Neural cell (in vitro differentiated cells): Measurements from ENCODE around the gene PLP1. TPM values are rescaled to one million over a fixed set of nuclear protein-coding genes. Genes with fewer than 3 reads are reported as not detected.

ENCODE experiments used
- H2AFZ ChIP-seq: fragments of 200-600, 300-800 bp; sonication (generic), shearing (Covaris generic); 2 replicates; pipeline ENCODE4 v1.6.0; 2014; ENCODE audit warnings: low read depth, mild to moderate bottlenecking, antibody characterized with exemption, low read length, moderate library complexity
- H3F3A ChIP-seq: fragments of 200-600 bp; shearing (Covaris generic); 2 replicates; pipeline ENCODE4 v1.6.1; 2016; ENCODE audit warnings: mild to moderate bottlenecking, moderate library complexity, mixed read lengths, antibody characterized with exemption, low read length; ENCODE audit not compliant: insufficient read depth, poor library complexity, severe bottlenecking
- H3K27ac ChIP-seq: fragments of 200-600, 300-800 bp; sonication (generic), shearing (Covaris generic); 2 replicates; pipeline ENCODE4 v1.5.1; 2014; ENCODE audit warnings: mild to moderate bottlenecking, low read length, moderate library complexity
- H3K27me3 ChIP-seq: fragments of 300-800, 200-600 bp; sonication (generic), shearing (Covaris generic); 2 replicates; pipeline ENCODE4 v1.6.0; 2014; ENCODE audit warnings: mild to moderate bottlenecking, low read depth, low read length, moderate library complexity; ENCODE audit not compliant: insufficient read depth
- H3K36me3 ChIP-seq: fragments of 300-800, 200-600 bp; sonication (generic), shearing (Covaris generic); 2 replicates; pipeline ENCODE4 v1.5.1; 2014; ENCODE audit warnings: mild to moderate bottlenecking, antibody characterized with exemption, low read length, moderate library complexity; ENCODE audit not compliant: insufficient read depth
- H3K4me2 ChIP-seq: fragments of 300-800, 200-600 bp; sonication (generic), shearing (Covaris generic); 2 replicates; pipeline ENCODE4 v1.6.0; 2014; ENCODE audit warnings: mild to moderate bottlenecking, low read length
- H3K4me3 ChIP-seq: fragments of 300-800, 200-600 bp; sonication (generic), shearing (Covaris generic); 2 replicates; pipeline ENCODE4 v1.5.1; 2014; ENCODE audit warnings: mild to moderate bottlenecking, low read length, moderate library complexity
- H3K79me2 ChIP-seq: fragments of 200-600 bp; shearing (Covaris generic); replicated peaks from 2 replicates; pipeline ENCODE4 v1.6.0; 2014; ENCODE audit warnings: mild to moderate bottlenecking, low read length, moderate library complexity; ENCODE audit not compliant: insufficient read depth
- H3K9ac ChIP-seq: fragments of 300-800, 200-600 bp; sonication (generic), shearing (Covaris generic); 2 replicates; pipeline ENCODE4 v1.6.1; 2016; ENCODE audit warnings: mild to moderate bottlenecking, low read length, mixed read lengths
- H3K9me2 ChIP-seq: fragments of 200-600 bp; shearing (Covaris generic); 2 replicates; pipeline ENCODE4 v1.6.1; 2016; ENCODE audit warnings: mild to moderate bottlenecking, low read length, mixed read lengths; ENCODE audit not compliant: insufficient read depth
- H3K9me3 ChIP-seq: fragments of 200-600, 300-800 bp; sonication (generic), shearing (Covaris generic); 2 replicates; pipeline ENCODE4 v1.6.1; 2016; ENCODE audit warnings: mild to moderate bottlenecking, mixed run types, low read length, moderate library complexity, mixed read lengths
- H4K20me1 ChIP-seq: fragments of 200-600 bp; shearing (Covaris generic); 2 replicates; pipeline ENCODE4 v1.6.1; 2016; ENCODE audit warnings: mild to moderate bottlenecking, mixed run types; ENCODE audit not compliant: insufficient read depth
- EZH2 ChIP-seq: fragments of 200-600, 300-800 bp; shearing (Covaris generic), sonication (generic); IDR thresholded peaks from 2 replicates; pipeline ENCODE4 v1.6.1; 2014; ENCODE audit warnings: antibody characterized with exemption, low read length, borderline replicate concordance, mild to moderate bottlenecking; ENCODE audit not compliant: insufficient read depth, poor library complexity, severe bottlenecking
- MXI1 ChIP-seq: fragments of 450-650 bp; conservative IDR thresholded peaks from 2 replicates; pipeline ENCODE4 v1.6.1; 2014; ENCODE audit warnings: antibody characterized with exemption, mild to moderate bottlenecking; ENCODE audit not compliant: poor library complexity, severe bottlenecking
- POLR2AphosphoS5 ChIP-seq: IDR thresholded peaks from 2 replicates; pipeline ENCODE4 v1.6.1; 2012
- RAD21 ChIP-seq: fragments of 450-650 bp; conservative IDR thresholded peaks from 2 replicates; pipeline ENCODE4 v1.6.1; 2014; ENCODE audit warnings: antibody characterized with exemption, mild to moderate bottlenecking, moderate library complexity
- SMC3 ChIP-seq: fragments of 450-650 bp; conservative IDR thresholded peaks from 2 replicates; pipeline ENCODE4 v1.6.1; 2014; ENCODE audit warnings: antibody characterized with exemption, mild to moderate bottlenecking, moderate library complexity; ENCODE audit not compliant: poor library complexity
- TAF1 ChIP-seq: IDR thresholded peaks from 2 replicates; pipeline ENCODE4 v1.6.1; 2012; ENCODE audit warnings: low read depth
- polyA plus RNA-seq: library from polyadenylated mRNA; depleted of rRNA; stranded (reverse); fragments of >200 nt; gene quantifications from 2 replicates; pipeline ENCODE4 v1.2.3, GENCODE V29; 2014
- TF ChIP-seq, protein P1 (sequence below): fragments of 450-650 bp; IDR thresholded peaks from 2 replicates; pipeline ENCODE4 v1.5.1; 2014; ENCODE audit warnings: antibody characterized with exemption, mild to moderate bottlenecking, moderate library complexity; ENCODE audit not compliant: poor library complexity, severe bottlenecking
- TF ChIP-seq, protein P2 (sequence below): IDR thresholded peaks from 2 replicates; pipeline ENCODE4 v1.6.1; 2012; ENCODE audit warnings: borderline replicate concordance

The PLP1 gene
- polyA plus RNA-seq, 1 donor from 2014 or later: 0.71 TPM

DNA sequence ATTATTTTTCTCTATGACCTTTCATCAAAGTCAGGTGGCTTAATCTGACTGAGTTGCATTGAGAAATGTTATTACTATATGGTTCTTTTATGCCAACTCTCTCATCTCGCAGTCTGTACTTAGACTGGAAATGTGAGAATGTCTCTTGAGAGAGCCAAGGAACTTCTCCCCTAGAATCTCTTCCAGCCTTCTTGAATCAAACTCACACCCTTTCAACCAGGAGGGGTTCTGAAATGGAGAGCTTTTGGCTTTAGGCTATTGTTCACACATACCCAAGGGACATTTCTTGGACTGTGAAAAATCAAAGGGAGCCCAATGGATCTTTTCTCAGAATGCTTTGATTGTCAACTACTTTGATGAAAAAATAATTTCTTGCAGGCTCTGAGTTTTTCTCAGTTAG is 5.1 kb downstream of the PLP1 start:
- no peak overlapping the region for H2AFZ ChIP-seq
- TF ChIP-seq, protein P1, sequence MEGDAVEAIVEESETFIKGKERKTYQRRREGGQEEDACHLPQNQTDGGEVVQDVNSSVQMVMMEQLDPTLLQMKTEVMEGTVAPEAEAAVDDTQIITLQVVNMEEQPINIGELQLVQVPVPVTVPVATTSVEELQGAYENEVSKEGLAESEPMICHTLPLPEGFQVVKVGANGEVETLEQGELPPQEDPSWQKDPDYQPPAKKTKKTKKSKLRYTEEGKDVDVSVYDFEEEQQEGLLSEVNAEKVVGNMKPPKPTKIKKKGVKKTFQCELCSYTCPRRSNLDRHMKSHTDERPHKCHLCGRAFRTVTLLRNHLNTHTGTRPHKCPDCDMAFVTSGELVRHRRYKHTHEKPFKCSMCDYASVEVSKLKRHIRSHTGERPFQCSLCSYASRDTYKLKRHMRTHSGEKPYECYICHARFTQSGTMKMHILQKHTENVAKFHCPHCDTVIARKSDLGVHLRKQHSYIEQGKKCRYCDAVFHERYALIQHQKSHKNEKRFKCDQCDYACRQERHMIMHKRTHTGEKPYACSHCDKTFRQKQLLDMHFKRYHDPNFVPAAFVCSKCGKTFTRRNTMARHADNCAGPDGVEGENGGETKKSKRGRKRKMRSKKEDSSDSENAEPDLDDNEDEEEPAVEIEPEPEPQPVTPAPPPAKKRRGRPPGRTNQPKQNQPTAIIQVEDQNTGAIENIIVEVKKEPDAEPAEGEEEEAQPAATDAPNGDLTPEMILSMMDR: no peak
- TF ChIP-seq POLR2AphosphoS5 (no peak), MXI1 (no peak), EZH2 (no peak), TAF1 (no peak)
- TF ChIP-seq, protein P2, sequence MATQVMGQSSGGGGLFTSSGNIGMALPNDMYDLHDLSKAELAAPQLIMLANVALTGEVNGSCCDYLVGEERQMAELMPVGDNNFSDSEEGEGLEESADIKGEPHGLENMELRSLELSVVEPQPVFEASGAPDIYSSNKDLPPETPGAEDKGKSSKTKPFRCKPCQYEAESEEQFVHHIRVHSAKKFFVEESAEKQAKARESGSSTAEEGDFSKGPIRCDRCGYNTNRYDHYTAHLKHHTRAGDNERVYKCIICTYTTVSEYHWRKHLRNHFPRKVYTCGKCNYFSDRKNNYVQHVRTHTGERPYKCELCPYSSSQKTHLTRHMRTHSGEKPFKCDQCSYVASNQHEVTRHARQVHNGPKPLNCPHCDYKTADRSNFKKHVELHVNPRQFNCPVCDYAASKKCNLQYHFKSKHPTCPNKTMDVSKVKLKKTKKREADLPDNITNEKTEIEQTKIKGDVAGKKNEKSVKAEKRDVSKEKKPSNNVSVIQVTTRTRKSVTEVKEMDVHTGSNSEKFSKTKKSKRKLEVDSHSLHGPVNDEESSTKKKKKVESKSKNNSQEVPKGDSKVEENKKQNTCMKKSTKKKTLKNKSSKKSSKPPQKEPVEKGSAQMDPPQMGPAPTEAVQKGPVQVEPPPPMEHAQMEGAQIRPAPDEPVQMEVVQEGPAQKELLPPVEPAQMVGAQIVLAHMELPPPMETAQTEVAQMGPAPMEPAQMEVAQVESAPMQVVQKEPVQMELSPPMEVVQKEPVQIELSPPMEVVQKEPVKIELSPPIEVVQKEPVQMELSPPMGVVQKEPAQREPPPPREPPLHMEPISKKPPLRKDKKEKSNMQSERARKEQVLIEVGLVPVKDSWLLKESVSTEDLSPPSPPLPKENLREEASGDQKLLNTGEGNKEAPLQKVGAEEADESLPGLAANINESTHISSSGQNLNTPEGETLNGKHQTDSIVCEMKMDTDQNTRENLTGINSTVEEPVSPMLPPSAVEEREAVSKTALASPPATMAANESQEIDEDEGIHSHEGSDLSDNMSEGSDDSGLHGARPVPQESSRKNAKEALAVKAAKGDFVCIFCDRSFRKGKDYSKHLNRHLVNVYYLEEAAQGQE: no peak
- H3K79me2 ChIP-seq: no peaks in the 10 kb centered on the region
- H3K27me3 ChIP-seq: no peaks in the 10 kb centered on the region
- H3K4me2 ChIP-seq: no peak overlapping the region
- no peak overlapping the region for H3K4me3 ChIP-seq
- no peaks in the 10 kb centered on the region for H3F3A ChIP-seq
- no peak overlapping the region for H3K9ac ChIP-seq
- no peaks in the 10 kb centered on the region for H3K36me3 ChIP-seq
- H3K9me2 ChIP-seq: no peaks in the 10 kb centered on the region
- H3K9me3 ChIP-seq: no peaks in the 10 kb centered on the region
- no peaks in the 10 kb centered on the region for H4K20me1 ChIP-seq
- no peak overlapping the region for H3K27ac ChIP-seq

DNA sequence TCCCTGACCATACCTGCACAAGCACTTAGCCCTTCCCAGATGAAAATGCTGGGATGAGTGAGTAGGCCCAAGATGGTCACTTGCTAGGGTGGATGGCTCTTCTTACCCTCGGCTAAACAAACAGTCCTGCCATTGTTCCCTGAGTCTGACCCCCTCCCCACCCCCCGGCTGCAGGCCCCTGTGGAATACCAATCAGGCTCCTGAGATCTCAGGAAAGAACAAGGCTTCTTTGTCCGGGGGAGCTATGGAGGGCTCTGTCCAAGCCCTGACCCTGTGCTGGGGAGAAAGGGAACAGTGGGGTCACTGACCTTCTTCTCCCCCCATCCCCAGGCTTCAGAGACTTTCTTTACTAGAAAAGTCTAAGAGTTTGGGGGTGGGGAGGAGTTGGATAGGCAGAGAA is 6.0 kb downstream of the PLP1 start:
- no peak overlapping the region for H3K4me2 ChIP-seq
- no peaks in the 10 kb centered on the region for H3K27me3 ChIP-seq
- no peak for TF ChIP-seq SMC3
- no peak for TF ChIP-seq EZH2
- no peak for TF ChIP-seq MXI1
- no peak for TF ChIP-seq RAD21
- TF ChIP-seq, protein P1: no peak
- H3K9me3 ChIP-seq: no peaks in the 10 kb centered on the region
- H3K4me3 ChIP-seq: no peak overlapping the region
- no peak overlapping the region for H2AFZ ChIP-seq
- H3K9me2 ChIP-seq: no peaks in the 10 kb centered on the region
- no peaks in the 10 kb centered on the region for H3F3A ChIP-seq
- H3K79me2 ChIP-seq: no peaks in the 10 kb centered on the region
- H3K27ac ChIP-seq: no peak overlapping the region
- no peaks in the 10 kb centered on the region for H4K20me1 ChIP-seq
- H3K9ac ChIP-seq: no peak overlapping the region
- H3K36me3 ChIP-seq: no peaks in the 10 kb centered on the region
